ENCODE measurements around the gene N4BP2L2.
A peak's percentile ranks its signal among the peaks of the same experiment; 100 is the strongest.

Gene N4BP2L2

DNA sequence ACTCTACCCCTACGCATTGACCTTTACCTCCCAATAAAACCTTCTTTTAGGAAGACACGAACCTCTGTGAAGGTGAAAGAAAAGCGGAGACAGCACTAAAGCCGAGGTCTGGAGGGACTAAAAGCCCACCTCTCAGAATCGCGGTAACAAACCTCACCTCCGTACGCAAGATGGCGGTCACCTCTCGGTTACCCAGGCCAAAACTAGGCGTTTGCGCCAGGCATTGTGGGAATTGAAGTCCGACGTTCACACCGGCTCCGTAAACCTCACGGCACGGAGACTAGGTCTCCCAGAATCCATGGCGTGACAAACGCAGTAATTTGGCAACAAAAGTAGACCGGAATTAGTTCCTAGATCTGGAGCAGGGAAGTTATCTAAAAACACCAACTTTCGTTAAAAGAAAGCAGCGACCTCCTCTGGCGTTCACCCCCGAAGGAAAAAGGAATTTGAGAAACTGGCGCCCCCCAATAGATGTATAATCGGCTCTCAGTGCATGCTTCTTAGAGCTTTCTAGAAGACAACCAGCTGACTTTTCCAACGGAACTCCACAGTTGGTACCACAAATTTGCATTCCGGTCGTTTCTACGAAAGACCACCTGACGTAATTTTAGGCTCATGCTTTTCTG, at the start of gene N4BP2L2:
N4BP2L2 (minus strand) TSS at position 175 of the 626 bp plus-strand sequence. CDS start 1,768 bp downstream, outside the sequence.
- H3K4me3 ChIP-seq (ENCODE audit: low read length in 2 of 2) = peak within 1 kb of the TSS; percentile 84 to 98
- H3K9ac ChIP-seq (ENCODE audit: low read depth in 1 of 2, low read length in 2 of 2) = peak within 1 kb of the TSS; percentile 94 to 97
- no peaks in the 10 kb centered on the region for H3K9me3 ChIP-seq (ENCODE audit: control insufficient read depth in 2 of 2, low read length in 2 of 2)
- H3K27ac ChIP-seq (ENCODE audit: low read depth in 2 of 2, low read length in 2 of 2) = peak within 1 kb of the TSS; percentile 92 to 94
- peaks cover 9 to 17% of the 10 kb centered on the region in 2 donors for H3K36me3 ChIP-seq (ENCODE audit: control insufficient read depth in 2 of 2, insufficient read depth in 2 of 2, low read length in 2 of 2)
- H3K4me1 ChIP-seq (ENCODE audit: control insufficient read depth in 2 of 2, insufficient read depth in 2 of 2, low read length in 2 of 2) = peaks cover 11 to 18% of the 10 kb centered on the region in 2 donors
- no peaks in the 10 kb centered on the region for H3K27me3 ChIP-seq (ENCODE audit: control insufficient read depth in 2 of 2, insufficient read depth in 2 of 2, low read length in 2 of 2)

DNA sequence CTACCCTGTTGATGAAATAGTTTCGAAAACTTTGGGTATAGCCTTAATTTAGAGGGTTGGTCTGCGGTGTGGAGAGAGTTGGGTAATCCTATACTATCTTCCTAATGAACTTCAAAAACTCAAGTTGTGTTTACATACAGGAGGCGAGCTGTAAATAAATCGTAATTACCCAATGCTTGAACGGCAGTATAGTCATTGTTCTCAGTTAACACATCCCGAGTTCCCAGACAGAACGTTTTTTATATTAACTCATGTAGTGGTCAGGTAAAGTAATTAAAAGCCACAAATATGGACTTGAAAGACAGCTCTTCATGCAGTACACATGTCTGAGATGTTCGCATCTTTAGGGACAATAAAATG, 49.2 kb upstream of the N4BP2L2 start:
- H3K36me3 ChIP-seq (ENCODE audit: control insufficient read depth in 2 of 2, insufficient read depth in 2 of 2, low read length in 2 of 2) = no peaks in the 10 kb centered on the region
- H3K4me3 ChIP-seq (ENCODE audit: low read length in 2 of 2) = peak overlapping the region; percentile 84 to 98
- H3K9me3 ChIP-seq (ENCODE audit: control insufficient read depth in 2 of 2, low read length in 2 of 2) = no peaks in the 10 kb centered on the region
- H3K27ac ChIP-seq (ENCODE audit: low read depth in 2 of 2, low read length in 2 of 2) = peak overlapping the region; percentile 87 to 88
- peaks cover 3 to 4% of the 10 kb centered on the region in 2 donors for H3K4me1 ChIP-seq (ENCODE audit: control insufficient read depth in 2 of 2, insufficient read depth in 2 of 2, low read length in 2 of 2)
- no peaks in the 10 kb centered on the region for H3K27me3 ChIP-seq (ENCODE audit: control insufficient read depth in 2 of 2, insufficient read depth in 2 of 2, low read length in 2 of 2)
- H3K9ac ChIP-seq (ENCODE audit: low read depth in 1 of 2, low read length in 2 of 2) = peak overlapping the region; percentile 84 to 86

DNA sequence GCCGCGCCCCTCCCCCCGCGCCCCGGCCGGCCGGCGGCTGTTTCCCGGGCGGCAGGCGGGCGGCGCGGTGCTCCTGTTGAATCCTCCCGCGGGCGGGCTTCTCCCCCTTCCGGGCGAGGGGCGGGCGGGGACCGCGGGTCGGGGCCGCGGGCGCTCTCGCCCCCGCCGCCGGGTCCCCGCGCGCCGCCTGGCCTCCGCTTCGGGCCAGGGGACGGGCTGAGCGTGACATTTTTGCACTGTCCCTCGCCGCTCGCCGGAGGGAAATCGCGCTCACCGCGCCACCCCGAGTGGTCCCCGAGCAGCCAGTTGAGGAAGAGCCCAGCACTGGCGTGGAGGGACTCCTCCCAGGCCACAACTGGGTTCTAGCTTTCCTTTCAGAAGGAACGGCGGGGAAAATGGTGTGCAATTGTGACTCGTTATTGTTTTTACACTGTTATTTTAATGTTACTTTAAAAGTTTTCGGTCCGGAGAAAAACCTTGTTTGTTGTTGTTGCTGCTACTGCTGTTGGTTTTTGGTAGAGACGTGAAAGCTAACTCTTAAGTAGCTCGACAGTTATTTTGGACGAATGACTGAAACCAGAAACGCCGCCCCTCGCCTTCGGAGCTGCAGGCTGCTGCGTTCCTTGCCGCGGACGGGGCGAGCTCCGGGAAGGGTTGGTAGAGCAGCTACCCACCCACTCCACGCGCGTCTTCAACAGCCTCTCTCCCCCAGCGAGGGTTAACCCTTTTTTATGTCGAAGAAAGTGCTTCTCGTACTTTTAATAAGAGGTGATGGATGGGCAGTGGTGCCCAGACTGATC, 48.6 kb upstream of the N4BP2L2 start:
- no peaks in the 10 kb centered on the region for H3K27me3 ChIP-seq (ENCODE audit: control insufficient read depth in 2 of 2, insufficient read depth in 2 of 2, low read length in 2 of 2)
- peak overlapping the region; percentile 84 to 98 for H3K4me3 ChIP-seq (ENCODE audit: low read length in 2 of 2)
- no peaks in the 10 kb centered on the region for H3K9me3 ChIP-seq (ENCODE audit: control insufficient read depth in 2 of 2, low read length in 2 of 2)
- H3K9ac ChIP-seq (ENCODE audit: low read depth in 1 of 2, low read length in 2 of 2) = peak overlapping the region; percentile 84 to 86
- H3K27ac ChIP-seq (ENCODE audit: low read depth in 2 of 2, low read length in 2 of 2) = peak overlapping the region; percentile 87 to 88
- H3K36me3 ChIP-seq (ENCODE audit: control insufficient read depth in 2 of 2, insufficient read depth in 2 of 2, low read length in 2 of 2) = no peaks in the 10 kb centered on the region
- peaks cover 3 to 4% of the 10 kb centered on the region in 2 donors for H3K4me1 ChIP-seq (ENCODE audit: control insufficient read depth in 2 of 2, insufficient read depth in 2 of 2, low read length in 2 of 2)

DNA sequence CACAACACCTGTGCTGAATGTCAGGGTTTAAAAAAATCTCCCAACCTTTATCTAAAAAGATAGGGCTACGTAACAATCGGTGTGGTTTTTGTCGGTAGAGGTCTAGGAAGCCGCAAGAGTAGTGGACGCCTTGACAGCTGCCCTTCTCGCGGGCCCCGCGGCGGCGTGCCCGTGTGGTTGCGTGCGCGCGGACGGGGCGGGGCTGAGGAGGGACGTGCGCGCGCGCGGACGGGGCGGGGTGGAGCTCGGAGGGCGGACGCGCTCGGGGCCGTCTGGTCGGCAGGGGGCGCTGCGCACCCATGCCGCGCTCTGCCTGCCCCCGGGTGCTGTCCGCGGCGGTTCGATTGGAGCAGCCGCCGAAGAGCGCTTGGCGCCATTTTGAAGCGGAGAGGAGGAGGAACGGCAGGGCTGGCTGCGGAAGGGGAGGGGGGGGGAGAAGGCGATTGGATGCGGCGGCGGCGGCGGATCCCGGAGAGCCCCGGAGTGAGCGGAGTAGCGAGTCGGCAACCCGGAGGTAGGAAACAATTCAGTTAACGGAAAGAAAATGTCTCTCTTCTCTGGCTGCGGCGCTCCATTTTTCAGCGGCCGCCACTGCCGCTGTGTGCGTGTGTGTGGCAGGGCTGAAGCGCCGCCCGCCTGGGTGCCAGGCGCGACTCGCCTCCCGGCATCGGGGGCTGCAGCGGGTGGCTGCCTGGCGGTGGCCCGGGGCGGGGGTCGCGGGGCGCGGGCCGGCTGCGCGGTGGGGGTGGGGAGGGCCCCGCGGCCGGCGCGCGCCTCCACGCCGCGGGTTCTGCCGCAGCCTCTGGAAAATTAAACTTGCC, 47.7 kb upstream of the N4BP2L2 start, which contains the start of gene PDS5B:
PDS5B (plus strand) TSS at position 373 of the 821 bp plus-strand sequence. CDS start 62,321 bp downstream, outside the sequence.
- Histone ChIP-seq H3K4me1 (ENCODE audit: control insufficient read depth in 2 of 2, insufficient read depth in 2 of 2, low read length in 2 of 2) (peaks cover 3 to 4% of the 10 kb centered on the region in 2 donors), H3K36me3 (ENCODE audit: control insufficient read depth in 2 of 2, insufficient read depth in 2 of 2, low read length in 2 of 2) (no peaks in the 10 kb centered on the region), H3K9ac (ENCODE audit: low read depth in 1 of 2, low read length in 2 of 2) (peak within 1 kb of the TSS; percentile 84 to 86), H3K27me3 (ENCODE audit: control insufficient read depth in 2 of 2, insufficient read depth in 2 of 2, low read length in 2 of 2) (no peaks in the 10 kb centered on the region), H3K4me3 (ENCODE audit: low read length in 2 of 2) (peak within 1 kb of the TSS; percentile 84 to 98), H3K9me3 (ENCODE audit: control insufficient read depth in 2 of 2, low read length in 2 of 2) (no peaks in the 10 kb centered on the region), H3K27ac (ENCODE audit: low read depth in 2 of 2, low read length in 2 of 2) (peak within 1 kb of the TSS; percentile 88 to 89)

DNA sequence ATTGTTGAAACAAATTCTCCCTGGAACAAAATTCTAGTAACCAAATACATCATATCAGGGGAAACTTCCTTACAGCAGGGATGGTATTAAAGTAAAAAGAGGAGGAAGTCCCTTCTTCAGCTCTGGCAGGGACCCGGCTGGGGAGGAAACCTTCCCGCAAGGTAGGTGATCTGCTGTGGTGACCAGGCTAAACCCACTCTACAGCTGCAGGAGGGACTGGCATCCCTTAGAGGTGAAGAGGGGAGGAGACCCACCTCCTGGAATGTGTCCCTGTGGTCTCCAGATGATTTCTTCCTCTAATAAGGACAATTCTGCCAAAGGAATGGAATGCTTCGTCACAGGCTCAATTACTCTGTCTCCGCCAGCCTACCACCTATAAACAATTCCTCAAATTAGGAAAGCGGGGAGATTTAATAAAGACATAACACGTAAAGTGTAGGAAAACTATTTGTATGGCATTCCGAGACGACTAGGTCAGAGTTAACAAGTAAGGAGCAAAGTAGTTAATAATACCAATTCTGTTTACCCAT, 47.0 kb upstream of the N4BP2L2 start:
- H3K9ac ChIP-seq (ENCODE audit: low read depth in 1 of 2, low read length in 2 of 2) = peak overlapping the region; percentile 62 to 80
- peak overlapping the region; percentile 15 to 39 for H3K27ac ChIP-seq (ENCODE audit: low read depth in 2 of 2, low read length in 2 of 2)

DNA sequence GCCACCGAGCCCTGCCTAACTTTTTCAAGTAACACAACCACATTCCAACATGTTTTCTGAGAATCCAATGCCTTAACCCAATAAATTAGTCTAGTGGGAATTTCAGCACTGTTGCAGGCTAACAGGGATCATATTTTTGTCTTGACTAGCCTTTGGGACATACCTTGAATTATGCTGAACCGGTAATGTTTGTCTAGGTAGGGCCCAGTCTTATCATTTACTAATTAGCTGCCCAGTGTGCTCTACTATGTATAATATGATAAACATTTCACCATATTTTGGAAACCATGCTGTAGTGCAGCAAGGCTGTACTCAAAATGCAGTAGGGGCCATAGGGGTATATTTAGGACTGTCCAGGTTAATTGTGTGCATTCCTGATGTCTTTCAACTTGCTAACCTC, 44.4 kb upstream of the N4BP2L2 start:
- H3K9me3 ChIP-seq (ENCODE audit: control insufficient read depth in 2 of 2, low read length in 2 of 2) = no peaks in the 10 kb centered on the region
- H3K4me1 ChIP-seq (ENCODE audit: control insufficient read depth in 2 of 2, insufficient read depth in 2 of 2, low read length in 2 of 2) = peaks cover 3 to 4% of the 10 kb centered on the region in 2 donors
- no peaks in the 10 kb centered on the region for H3K27me3 ChIP-seq (ENCODE audit: control insufficient read depth in 2 of 2, insufficient read depth in 2 of 2, low read length in 2 of 2)
- H3K27ac ChIP-seq (ENCODE audit: low read depth in 2 of 2, low read length in 2 of 2) = no peak overlapping the region
- H3K36me3 ChIP-seq (ENCODE audit: control insufficient read depth in 2 of 2, insufficient read depth in 2 of 2, low read length in 2 of 2) = no peaks in the 10 kb centered on the region
- H3K9ac ChIP-seq (ENCODE audit: low read depth in 1 of 2, low read length in 2 of 2) = no peak overlapping the region
- no peak overlapping the region for H3K4me3 ChIP-seq (ENCODE audit: low read length in 2 of 2)

More for the DNA sequence above, 47.0 kb upstream of the N4BP2L2 start:
- Histone ChIP-seq H3K9me3 (ENCODE audit: control insufficient read depth in 2 of 2, low read length in 2 of 2) (no peaks in the 10 kb centered on the region), H3K4me1 (ENCODE audit: control insufficient read depth in 2 of 2, insufficient read depth in 2 of 2, low read length in 2 of 2) (peaks cover 3 to 4% of the 10 kb centered on the region in 2 donors), H3K27me3 (ENCODE audit: control insufficient read depth in 2 of 2, insufficient read depth in 2 of 2, low read length in 2 of 2) (no peaks in the 10 kb centered on the region), H3K36me3 (ENCODE audit: control insufficient read depth in 2 of 2, insufficient read depth in 2 of 2, low read length in 2 of 2) (no peaks in the 10 kb centered on the region), H3K4me3 (ENCODE audit: low read length in 2 of 2) (peak overlapping the region; percentile 66 to 80)

DNA sequence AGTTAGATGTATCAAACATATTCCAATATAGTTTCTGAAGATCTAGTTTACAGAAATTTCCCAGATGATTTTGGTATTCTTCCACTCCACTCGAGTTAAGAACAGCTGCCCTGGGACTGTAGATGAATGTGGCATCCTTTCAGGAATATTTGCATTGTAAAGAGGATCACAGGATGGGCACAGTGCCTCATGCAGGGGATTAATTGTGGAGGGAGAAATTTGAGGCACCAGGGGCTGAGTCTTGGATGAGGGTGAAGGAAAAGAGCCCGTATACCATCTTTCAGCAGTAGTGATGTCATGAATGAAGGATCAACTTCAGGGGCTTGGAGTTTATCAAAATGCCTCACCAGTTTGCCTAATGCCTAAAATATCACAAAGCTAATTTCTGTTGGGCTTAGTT, 43.7 kb upstream of the N4BP2L2 start:
- H3K36me3 ChIP-seq (ENCODE audit: control insufficient read depth in 2 of 2, insufficient read depth in 2 of 2, low read length in 2 of 2) = no peaks in the 10 kb centered on the region
- no peak overlapping the region for H3K9ac ChIP-seq (ENCODE audit: low read depth in 1 of 2, low read length in 2 of 2)
- no peak overlapping the region for H3K27ac ChIP-seq (ENCODE audit: low read depth in 2 of 2, low read length in 2 of 2)
- H3K4me1 ChIP-seq (ENCODE audit: control insufficient read depth in 2 of 2, insufficient read depth in 2 of 2, low read length in 2 of 2) = peaks cover 3 to 4% of the 10 kb centered on the region in 2 donors
- no peaks in the 10 kb centered on the region for H3K9me3 ChIP-seq (ENCODE audit: control insufficient read depth in 2 of 2, low read length in 2 of 2)
- no peak overlapping the region for H3K4me3 ChIP-seq (ENCODE audit: low read length in 2 of 2)
- H3K27me3 ChIP-seq (ENCODE audit: control insufficient read depth in 2 of 2, insufficient read depth in 2 of 2, low read length in 2 of 2) = no peaks in the 10 kb centered on the region

DNA sequence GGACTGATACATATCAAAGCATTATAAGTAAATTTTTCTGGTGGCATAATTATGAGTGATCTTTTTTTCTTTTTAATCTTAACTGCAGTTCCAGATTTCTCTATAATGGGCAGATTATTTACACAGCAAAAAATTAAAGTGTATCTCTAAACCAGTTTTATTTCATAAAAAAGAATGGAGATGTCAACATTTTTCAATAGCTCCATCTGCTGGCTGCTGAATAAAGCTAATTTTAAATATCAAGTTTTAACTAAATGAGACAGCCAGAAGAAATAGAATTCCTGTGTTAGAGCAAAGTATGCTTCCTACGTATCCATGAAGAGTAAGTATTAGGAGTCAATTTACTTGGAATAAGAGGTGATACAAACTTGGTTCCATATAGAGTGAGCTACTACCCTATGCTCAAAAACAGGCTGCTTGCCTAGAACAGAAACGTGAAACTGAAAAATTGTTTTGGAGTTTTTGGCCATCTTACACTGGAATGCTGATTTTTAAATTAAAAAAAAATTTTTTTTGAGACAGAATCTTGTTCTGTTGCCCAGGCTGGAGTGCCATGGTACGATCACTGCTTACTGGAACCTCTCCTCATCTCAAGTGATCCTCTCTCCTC, 42.7 kb upstream of the N4BP2L2 start:
- Histone ChIP-seq H3K27me3 (ENCODE audit: control insufficient read depth in 2 of 2, insufficient read depth in 2 of 2, low read length in 2 of 2) (no peaks in the 10 kb centered on the region), H3K9ac (ENCODE audit: low read depth in 1 of 2, low read length in 2 of 2) (no peak overlapping the region), H3K36me3 (ENCODE audit: control insufficient read depth in 2 of 2, insufficient read depth in 2 of 2, low read length in 2 of 2) (no peaks in the 10 kb centered on the region), H3K9me3 (ENCODE audit: control insufficient read depth in 2 of 2, low read length in 2 of 2) (no peaks in the 10 kb centered on the region), H3K4me3 (ENCODE audit: low read length in 2 of 2) (no peak overlapping the region), H3K27ac (ENCODE audit: low read depth in 2 of 2, low read length in 2 of 2) (no peak overlapping the region), H3K4me1 (ENCODE audit: control insufficient read depth in 2 of 2, insufficient read depth in 2 of 2, low read length in 2 of 2) (peaks cover 3 to 4% of the 10 kb centered on the region in 2 donors)

DNA sequence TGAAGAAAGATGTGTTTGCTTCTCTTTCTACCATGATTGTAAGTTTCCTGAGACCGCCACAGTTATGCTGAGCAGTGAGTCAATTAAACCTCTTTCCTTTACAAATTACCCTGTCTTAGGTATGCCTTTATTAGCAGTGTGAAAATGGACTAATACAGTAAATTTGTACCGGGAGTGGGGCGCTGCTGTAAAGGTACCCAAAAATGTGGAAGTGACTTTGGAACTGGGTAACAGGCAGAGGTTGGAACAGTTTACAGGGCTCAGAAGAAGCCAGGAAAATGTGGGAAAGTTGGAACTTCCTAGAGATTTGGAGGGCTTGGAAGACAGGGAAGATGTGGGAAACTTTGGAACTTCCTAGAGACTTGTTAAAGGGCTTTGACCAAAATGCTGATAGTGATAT, 38.4 kb upstream of the N4BP2L2 start:
- H3K27ac ChIP-seq (ENCODE audit: low read depth in 2 of 2, low read length in 2 of 2) = no peak overlapping the region
- no peak overlapping the region for H3K9ac ChIP-seq (ENCODE audit: low read depth in 1 of 2, low read length in 2 of 2)
- H3K4me3 ChIP-seq (ENCODE audit: low read length in 2 of 2) = no peak overlapping the region
- no peaks in the 10 kb centered on the region for H3K36me3 ChIP-seq (ENCODE audit: control insufficient read depth in 2 of 2, insufficient read depth in 2 of 2, low read length in 2 of 2)
- no peaks in the 10 kb centered on the region for H3K9me3 ChIP-seq (ENCODE audit: control insufficient read depth in 2 of 2, low read length in 2 of 2)
- H3K27me3 ChIP-seq (ENCODE audit: control insufficient read depth in 2 of 2, insufficient read depth in 2 of 2, low read length in 2 of 2) = no peaks in the 10 kb centered on the region
- no peaks in the 10 kb centered on the region for H3K4me1 ChIP-seq (ENCODE audit: control insufficient read depth in 2 of 2, insufficient read depth in 2 of 2, low read length in 2 of 2)

All from mucosa of rectum (tissue), 2 donors.